ENCODE results near the gene SAMSN1. TPM values are rescaled to one million over a fixed set of nuclear protein-coding genes. Genes with fewer than 3 reads are reported as not detected.
"Not testable (repeated sequence)": the region's sequence is repeated elsewhere in the genome, so short reads cannot be mapped to it uniquely, and the experiment has no call there.

The SAMSN1 gene
- total RNA-seq, 4 donors from 2014 or later, result 1.0 to 13.5 (median 4.2) TPM

DNA sequence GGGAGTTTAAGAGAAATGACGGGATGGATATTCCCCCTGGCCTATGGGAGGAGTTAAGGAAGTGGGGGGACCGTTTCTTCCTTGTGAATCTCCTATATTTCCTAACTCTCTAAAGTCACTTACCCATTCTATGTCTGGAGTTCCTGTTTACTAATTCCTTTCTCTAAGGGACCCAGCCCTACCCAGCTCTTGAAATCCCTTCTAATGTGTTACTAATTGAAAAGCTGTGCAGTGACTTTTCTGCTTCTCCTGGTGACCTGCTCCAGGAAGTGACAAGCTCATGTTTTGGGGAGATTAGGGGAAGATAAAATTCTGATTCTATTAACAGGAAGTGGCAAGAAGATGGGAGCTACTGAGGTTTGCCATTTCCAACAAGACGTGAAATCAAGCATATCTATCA is 4.0 kb upstream of the SAMSN1 start:
- Histone ChIP-seq H3K27me3 (no peaks in the 10 kb centered on the region), H3K4me1 (no peaks in the 10 kb centered on the region), H3K27ac (no peak overlapping the region), H3K36me3 (no peaks in the 10 kb centered on the region), H3K9me3 (no peaks in the 10 kb centered on the region), H3K4me3 (no peak overlapping the region)
- ATAC-seq, result no peak
- TF ChIP-seq POLR2A (IDR thresholded peaks at IDR 0.05), result no peak
- TF ChIP-seq EP300 (IDR thresholded peaks at IDR 0.05), result no peak
- TF ChIP-seq POLR2AphosphoS5 (IDR thresholded peaks at IDR 0.05), result no peak
- TF ChIP-seq, protein P1, sequence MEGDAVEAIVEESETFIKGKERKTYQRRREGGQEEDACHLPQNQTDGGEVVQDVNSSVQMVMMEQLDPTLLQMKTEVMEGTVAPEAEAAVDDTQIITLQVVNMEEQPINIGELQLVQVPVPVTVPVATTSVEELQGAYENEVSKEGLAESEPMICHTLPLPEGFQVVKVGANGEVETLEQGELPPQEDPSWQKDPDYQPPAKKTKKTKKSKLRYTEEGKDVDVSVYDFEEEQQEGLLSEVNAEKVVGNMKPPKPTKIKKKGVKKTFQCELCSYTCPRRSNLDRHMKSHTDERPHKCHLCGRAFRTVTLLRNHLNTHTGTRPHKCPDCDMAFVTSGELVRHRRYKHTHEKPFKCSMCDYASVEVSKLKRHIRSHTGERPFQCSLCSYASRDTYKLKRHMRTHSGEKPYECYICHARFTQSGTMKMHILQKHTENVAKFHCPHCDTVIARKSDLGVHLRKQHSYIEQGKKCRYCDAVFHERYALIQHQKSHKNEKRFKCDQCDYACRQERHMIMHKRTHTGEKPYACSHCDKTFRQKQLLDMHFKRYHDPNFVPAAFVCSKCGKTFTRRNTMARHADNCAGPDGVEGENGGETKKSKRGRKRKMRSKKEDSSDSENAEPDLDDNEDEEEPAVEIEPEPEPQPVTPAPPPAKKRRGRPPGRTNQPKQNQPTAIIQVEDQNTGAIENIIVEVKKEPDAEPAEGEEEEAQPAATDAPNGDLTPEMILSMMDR (IDR thresholded peaks at IDR 0.05), result no peak
- WGBS, 2 donors (ENCODE audit: low coverage in 1 of 2), result 56 to 59% methylated on average over 3 of the region's 3 CpGs

DNA sequence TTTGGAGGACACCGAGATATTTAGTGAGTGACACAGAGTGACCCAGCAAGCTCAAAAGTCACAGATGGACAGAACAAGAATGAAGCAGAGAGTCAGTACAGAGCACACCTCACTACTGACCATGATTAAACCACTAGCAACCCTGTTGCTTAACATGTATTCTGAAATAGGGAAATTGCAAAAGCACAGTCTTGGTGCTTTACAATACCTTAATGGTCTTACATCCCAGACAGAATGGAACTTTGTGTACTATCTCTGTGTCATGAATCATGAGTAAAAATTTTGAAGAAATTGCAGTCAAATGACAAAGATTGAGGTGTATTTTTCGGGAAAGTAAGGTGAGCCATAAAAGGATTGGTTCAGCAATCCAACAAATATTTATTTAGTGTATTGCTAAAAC is 2.7 kb upstream of the SAMSN1 start:
- Histone ChIP-seq H3K4me3 (no peak overlapping the region), H3K4me1 (no peaks in the 10 kb centered on the region), H3K9me3 (no peaks in the 10 kb centered on the region), H3K27ac (no peak overlapping the region), H3K27me3 (no peaks in the 10 kb centered on the region), H3K36me3 (no peaks in the 10 kb centered on the region)
- peak; percentile 77 for ATAC-seq
- WGBS, 2 donors (ENCODE audit: low coverage in 1 of 2), result 75 to 83% methylated on average over 2 of the region's 2 CpGs
- TF ChIP-seq, protein P1 (IDR thresholded peaks at IDR 0.05), result no peak
- TF ChIP-seq POLR2A (IDR thresholded peaks at IDR 0.05) (no peak), EP300 (IDR thresholded peaks at IDR 0.05) (no peak)

DNA sequence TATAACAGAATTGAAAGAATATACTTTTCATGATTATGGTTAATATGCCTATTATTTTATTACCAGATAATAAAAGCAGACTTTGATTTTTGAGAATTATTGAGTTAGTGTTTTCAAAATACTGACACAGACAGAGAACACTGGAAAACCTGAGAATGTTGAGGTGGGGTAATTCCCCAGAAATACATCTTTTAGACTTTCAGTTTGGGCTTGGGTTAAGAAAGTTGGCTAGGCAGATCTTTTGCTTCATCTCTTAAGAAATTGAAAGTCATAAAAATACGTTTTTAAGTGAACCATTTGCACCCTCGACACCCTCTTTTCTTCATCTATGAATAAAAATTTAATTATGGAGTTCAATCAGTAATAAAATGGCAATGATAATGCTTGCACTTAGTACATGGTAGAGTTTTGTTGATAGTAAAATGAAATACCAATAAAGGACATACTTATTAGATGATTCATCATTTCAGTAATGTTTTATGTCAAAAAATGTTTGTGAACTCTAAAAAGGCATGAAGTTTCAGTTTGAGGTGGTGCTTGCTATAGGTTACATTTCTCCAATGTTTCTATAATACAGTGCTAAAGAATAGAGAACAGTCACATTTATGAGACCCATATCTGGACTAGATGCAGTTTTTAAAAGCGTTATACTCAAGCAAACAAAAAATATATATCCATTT is 1.9 kb upstream of the SAMSN1 start:
- Histone ChIP-seq H3K27me3 (no peaks in the 10 kb centered on the region), H3K4me3 (no peak overlapping the region), H3K4me1 (no peaks in the 10 kb centered on the region), H3K9me3 (no peaks in the 10 kb centered on the region), H3K36me3 (no peaks in the 10 kb centered on the region), H3K27ac (no peak overlapping the region)
- WGBS, 2 donors (ENCODE audit: low coverage in 1 of 2), result 71 to 74% methylated on average over 2 to 3 of the region's 3 CpGs
- ATAC-seq, result no peak
- no peak for TF ChIP-seq POLR2A (IDR thresholded peaks at IDR 0.05)
- TF ChIP-seq EP300 (IDR thresholded peaks at IDR 0.05), result no peak
- TF ChIP-seq, protein P1 (IDR thresholded peaks at IDR 0.05), result no peak
- TF ChIP-seq POLR2AphosphoS5 (IDR thresholded peaks at IDR 0.05), result no peak

DNA sequence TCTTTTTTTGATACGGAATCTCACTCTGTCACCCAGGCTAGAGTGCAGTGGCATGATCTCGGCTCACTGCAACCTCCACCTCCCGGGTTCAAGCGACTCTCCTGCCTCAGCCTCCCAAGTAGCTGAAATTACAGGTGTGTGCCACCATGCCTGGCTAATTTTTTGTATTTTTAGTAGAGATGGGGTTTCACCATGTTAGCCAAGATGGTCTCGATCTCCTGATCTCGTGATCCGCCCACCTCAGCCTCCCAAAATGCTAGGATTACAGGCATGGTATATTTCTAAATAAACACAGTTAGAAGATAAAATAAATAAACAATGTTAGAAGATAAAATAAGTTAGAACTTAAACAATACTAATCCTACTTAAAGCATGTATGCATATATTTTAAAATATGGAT is 604 bp upstream of the SAMSN1 start:
- not testable (repeated sequence) for H3K36me3 ChIP-seq, H3K4me1 ChIP-seq, H3K27me3 ChIP-seq, H3K9me3 ChIP-seq, H3K4me3 ChIP-seq, H3K27ac ChIP-seq, ATAC-seq
- WGBS, 2 donors (ENCODE audit: low coverage in 1 of 2), result 91 to 93% methylated on average over 6 to 7 of the region's 7 CpGs

DNA sequence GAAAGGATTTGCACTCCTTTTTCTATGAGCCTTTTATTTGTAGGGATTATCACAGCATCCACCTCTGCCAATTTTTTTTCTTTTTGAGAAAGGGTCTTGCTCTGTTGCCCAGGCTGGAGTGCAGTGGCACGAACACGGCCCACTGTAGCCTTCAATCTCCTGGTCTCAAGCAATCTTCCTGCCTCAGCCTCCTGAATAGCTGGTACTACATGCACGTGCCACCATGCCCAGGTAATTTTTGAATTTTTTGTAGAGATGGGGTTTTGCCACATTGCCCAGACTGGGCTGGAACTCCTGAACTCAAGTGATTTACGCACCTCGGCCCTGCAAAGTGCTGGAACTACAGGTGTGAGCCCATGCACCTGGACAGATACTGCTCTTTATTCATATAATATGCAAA is 2.1 kb downstream of the SAMSN1 start:
- WGBS, 2 donors (ENCODE audit: low coverage in 1 of 2), result 95% methylated on average over 5 of the region's 5 CpGs; no CpG with 5 or more reads in 1 of the 2 donors
- H3K9me3 ChIP-seq, result no peaks in the 10 kb centered on the region
- no peaks in the 10 kb centered on the region for H3K4me1 ChIP-seq
- H3K36me3 ChIP-seq, result no peaks in the 10 kb centered on the region
- H3K4me3 ChIP-seq, result no peak overlapping the region
- H3K27me3 ChIP-seq, result no peaks in the 10 kb centered on the region
- TF ChIP-seq POLR2AphosphoS5 (IDR thresholded peaks at IDR 0.05) (no peak), EP300 (IDR thresholded peaks at IDR 0.05) (no peak), POLR2A (IDR thresholded peaks at IDR 0.05) (no peak)
- TF ChIP-seq, protein P1 (IDR thresholded peaks at IDR 0.05), result no peak
- no peak for ATAC-seq
- H3K27ac ChIP-seq, result no peak overlapping the region

Measured in gastroesophageal sphincter (tissue), 4 donors.